Stimulated activated memory B cell treated with anti-CD40 and anti-IgM and Interleukin-4, amounts not matched to agents 10 μg/mL and 1 μg/mL and 100 μg/mL, for 72 hours (primary cell): Measurements from ENCODE around the gene ABCG2.

ENCODE experiments used
- ATAC-seq: fragments of 150-1000 bp; cut with Tn5 transposase; 2 replicates; pipeline ENCODE4 v1.10.0; 2021
- H3K27ac Mint-ChIP-seq: one replicate; pipeline ENCODE4 v1.8.0; 2022; ENCODE audit warnings: mild to moderate bottlenecking, mixed read lengths
- H3K27me3 Mint-ChIP-seq: one replicate; pipeline ENCODE4 v1.8.0; 2022; ENCODE audit warnings: mixed read lengths
- H3K36me3 Mint-ChIP-seq: one replicate; pipeline ENCODE4 v1.8.0; 2022; ENCODE audit warnings: mixed read lengths
- H3K4me1 Mint-ChIP-seq: one replicate; pipeline ENCODE4 v1.8.0; 2022; ENCODE audit warnings: mixed read lengths
- H3K4me3 Mint-ChIP-seq: one replicate; pipeline ENCODE4 v1.8.0; 2022; ENCODE audit warnings: mild to moderate bottlenecking, moderate library complexity, mixed read lengths
- H3K9me3 Mint-ChIP-seq: one replicate; pipeline ENCODE4 v1.8.0; 2022; ENCODE audit warnings: mixed read lengths

ABCG2 gene

DNA sequence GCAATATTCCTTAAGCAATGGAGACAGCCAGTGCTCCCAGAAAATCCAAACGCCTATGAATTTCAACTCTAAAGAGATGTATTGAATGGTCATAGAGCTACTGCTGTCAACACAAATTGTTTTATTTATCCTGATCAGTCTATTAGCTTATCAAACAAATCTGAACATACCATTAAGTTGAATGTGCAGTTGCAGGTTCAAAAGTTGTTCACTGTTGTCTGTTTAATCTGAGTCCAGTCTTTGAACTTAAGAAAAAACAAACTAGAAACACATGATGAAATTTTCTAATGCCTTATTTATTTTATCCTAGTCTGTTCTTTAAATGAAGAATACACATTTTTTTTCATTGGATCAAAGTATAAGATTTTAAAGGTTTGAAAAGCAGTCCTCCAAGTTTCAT lies 77.8 kb downstream of the ABCG2 start:
- no peak for ATAC-seq
- Mint-ChIP-seq H3K27me3 (peaks cover 1% of the 10 kb centered on the region), H3K36me3 (peaks cover 6% of the 10 kb centered on the region), H3K4me1 (no peaks in the 10 kb centered on the region), H3K4me3 (no peak overlapping the region), H3K27ac (no peak overlapping the region), H3K9me3 (no peaks in the 10 kb centered on the region)

DNA sequence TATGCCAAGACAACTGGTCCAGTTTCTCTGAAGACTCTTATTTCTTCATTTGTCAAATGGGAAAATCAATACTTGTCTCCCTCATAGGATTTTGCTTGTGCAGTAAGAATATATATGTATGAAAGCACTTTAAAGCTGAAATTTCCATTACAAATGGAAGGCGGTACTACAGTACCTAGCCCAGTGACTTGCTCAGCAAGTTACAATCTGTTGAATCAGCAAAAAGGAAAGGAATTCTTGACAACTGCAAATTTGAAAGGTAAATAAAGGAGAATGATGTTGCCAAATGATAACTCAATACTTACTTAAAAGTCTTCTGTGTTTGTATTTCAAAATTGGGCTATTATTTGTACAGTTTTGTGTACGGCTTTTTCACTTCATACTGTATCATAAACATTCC lies 79.9 kb downstream of the ABCG2 start:
- no peaks in the 10 kb centered on the region for H3K4me1 Mint-ChIP-seq
- H3K4me3 Mint-ChIP-seq, result no peak overlapping the region
- ATAC-seq, result no peak
- no peak overlapping the region for H3K27ac Mint-ChIP-seq
- H3K36me3 Mint-ChIP-seq, result peaks cover 12% of the 10 kb centered on the region
- no peaks in the 10 kb centered on the region for H3K9me3 Mint-ChIP-seq
- H3K27me3 Mint-ChIP-seq, result no peaks in the 10 kb centered on the region

DNA sequence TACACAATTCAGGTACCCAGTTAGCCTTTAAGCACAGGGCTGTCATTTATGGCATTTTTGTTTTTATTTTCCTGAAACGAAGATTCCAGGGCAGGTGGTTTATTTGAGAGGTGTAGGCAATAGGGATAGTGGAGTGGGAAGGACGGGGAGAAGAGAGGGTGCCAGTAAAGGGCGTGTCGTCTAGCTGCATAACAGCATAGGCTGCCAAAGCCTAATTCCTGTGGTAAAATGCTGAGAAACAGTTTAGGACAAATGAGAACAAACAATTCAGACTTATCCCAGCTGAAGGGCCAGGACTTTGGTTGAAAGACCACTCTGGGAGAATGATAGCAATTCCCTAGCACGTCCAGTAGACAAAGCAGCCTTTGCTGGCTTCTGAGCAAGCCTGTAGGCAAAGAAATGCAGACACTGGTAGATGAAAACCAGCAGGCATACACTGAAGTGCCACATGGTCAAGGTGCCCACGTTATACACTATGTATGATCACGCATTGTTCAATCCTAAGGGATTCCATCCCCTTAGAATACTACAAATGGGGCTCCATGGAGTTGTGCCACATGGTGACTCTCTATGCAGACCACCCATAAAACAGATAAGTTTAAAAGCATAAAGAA lies 80.4 kb downstream of the ABCG2 start:
- no peak overlapping the region for H3K4me3 Mint-ChIP-seq
- no peaks in the 10 kb centered on the region for H3K9me3 Mint-ChIP-seq
- no peak overlapping the region for H3K27ac Mint-ChIP-seq

DNA sequence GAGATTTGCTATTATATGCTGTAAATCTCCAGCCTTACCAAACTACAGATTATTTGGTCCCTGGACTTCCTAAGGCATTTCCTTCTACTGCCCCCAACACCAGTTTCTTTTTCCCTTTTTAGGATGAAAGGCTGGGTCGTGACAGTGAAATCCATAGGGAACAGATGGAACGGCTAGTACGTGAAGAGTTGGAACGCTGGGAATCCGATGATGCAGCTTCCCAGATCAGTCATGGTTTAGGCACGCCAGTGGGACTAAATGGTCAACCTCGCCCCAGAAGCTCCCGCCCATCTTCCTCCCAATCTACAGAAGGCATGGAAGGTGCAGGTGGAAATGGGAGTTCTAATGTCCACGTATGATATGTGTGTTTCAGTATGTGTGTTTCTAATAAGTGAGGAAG lies 83.1 kb downstream of the ABCG2 start:
- Mint-ChIP-seq H3K9me3 (peaks cover 8% of the 10 kb centered on the region), H3K4me3 (no peak overlapping the region), H3K36me3 (peaks cover 38% of the 10 kb centered on the region), H3K27ac (no peak overlapping the region), H3K4me1 (no peaks in the 10 kb centered on the region), H3K27me3 (no peaks in the 10 kb centered on the region)
- no peak for ATAC-seq

More for the DNA sequence above, 80.4 kb downstream of the ABCG2 start:
- Mint-ChIP-seq H3K27me3 (no peaks in the 10 kb centered on the region), H3K36me3 (peaks cover 12% of the 10 kb centered on the region), H3K4me1 (no peaks in the 10 kb centered on the region)
- no peak for ATAC-seq

DNA sequence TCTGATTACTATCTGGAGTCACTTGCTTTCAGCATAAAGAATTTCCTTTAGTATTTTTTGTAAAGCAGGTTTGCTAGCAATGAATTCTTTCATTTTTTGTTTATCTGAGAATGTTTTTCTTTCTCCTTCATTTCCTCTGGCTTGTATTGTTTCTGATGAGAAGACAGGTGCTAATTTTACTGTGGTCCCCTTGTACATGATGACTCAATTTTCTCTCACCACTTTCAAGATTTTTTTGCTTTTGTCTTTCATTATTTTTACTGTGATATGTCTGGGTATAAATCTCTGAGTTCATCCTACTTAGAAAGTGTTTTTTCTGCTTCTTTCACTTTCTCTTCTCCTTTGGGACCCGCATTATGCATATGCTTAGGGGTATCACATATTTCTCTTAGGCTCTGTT lies 88.4 kb downstream of the ABCG2 start:
- Mint-ChIP-seq H3K27ac (no peak overlapping the region), H3K4me1 (no peaks in the 10 kb centered on the region), H3K27me3 (no peaks in the 10 kb centered on the region), H3K36me3 (peaks cover 79% of the 10 kb centered on the region), H3K4me3 (no peak overlapping the region), H3K9me3 (peaks cover 15% of the 10 kb centered on the region)
- no peak for ATAC-seq

DNA sequence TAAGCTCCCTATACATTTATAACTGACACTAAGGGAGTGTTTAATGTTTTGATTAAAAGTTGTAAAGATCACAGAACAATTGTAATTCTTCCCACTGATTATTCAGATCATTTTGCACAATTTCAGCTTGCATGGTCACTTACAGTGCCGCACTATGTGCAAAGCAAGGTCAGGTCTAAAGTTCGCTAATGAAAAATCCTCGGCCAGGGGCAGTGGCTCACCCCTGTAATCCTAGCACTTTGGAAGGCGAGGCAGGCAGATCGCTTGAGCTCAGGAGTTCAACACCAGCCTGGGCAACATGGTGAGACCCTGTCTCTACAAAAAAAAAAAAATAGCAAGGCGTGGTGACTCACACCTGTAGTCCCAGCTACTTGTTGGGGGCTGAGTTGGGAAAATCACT lies 94.0 kb downstream of the ABCG2 start:
- Mint-ChIP-seq H3K36me3 (peaks cover 46% of the 10 kb centered on the region), H3K27me3 (no peaks in the 10 kb centered on the region), H3K9me3 (peaks cover 2% of the 10 kb centered on the region), H3K4me3 (no peak overlapping the region), H3K27ac (no peak overlapping the region), H3K4me1 (no peaks in the 10 kb centered on the region)
- no peak for ATAC-seq

DNA sequence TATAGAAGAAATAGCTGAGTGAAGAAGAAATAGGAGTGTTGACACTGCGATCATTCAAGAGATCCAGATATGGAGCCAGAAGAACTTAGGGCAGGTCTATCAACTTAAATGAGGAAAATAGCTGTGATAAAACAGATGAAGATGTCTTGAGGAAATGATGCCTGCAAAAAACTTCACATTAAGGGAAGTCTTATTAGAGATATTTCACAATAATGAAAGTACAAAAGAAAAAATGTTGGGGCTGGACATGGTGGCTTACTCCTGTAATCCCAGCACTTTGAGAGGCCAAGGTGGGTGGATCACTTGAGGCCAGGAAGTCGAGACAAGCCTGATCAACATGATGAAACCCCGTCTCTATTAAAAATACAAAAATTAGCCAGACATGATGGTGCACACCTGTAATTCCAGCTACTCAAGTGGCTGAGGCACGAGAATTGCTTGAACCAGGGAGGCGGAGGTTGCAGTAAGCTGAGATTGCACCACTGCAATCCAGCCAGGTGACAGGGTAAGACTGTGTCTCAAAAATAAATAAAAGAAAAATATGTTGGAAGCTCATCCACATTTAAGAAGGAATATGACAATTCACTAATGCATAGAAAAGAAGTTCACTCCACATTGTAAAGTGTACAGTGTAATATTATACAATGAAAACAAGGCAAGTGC lies 94.7 kb downstream of the ABCG2 start:
- peaks cover 40% of the 10 kb centered on the region for H3K36me3 Mint-ChIP-seq
- no peak for ATAC-seq
- no peaks in the 10 kb centered on the region for H3K4me1 Mint-ChIP-seq
- H3K9me3 Mint-ChIP-seq, result peaks cover 2% of the 10 kb centered on the region
- no peaks in the 10 kb centered on the region for H3K27me3 Mint-ChIP-seq
- no peak overlapping the region for H3K27ac Mint-ChIP-seq
- no peak overlapping the region for H3K4me3 Mint-ChIP-seq

DNA sequence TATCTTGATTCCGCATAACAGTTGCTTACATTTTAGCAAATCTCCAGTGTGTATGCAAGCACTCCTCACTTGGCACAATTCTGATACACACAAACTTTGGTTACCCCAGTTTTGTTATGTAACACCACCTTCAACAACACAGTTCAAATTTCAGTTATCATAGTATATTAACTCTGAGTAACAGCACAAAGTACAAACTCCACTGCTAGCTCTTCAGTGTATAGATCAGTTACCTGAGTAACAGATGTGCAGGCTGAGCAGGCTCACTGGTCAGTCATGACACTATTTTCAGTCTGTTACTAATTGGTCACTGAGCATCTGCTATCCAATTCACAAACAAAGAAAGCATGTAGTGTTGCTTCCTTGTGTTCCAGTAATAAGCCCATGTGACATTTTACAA lies 95.6 kb downstream of the ABCG2 start:
- peaks cover 30% of the 10 kb centered on the region for H3K36me3 Mint-ChIP-seq
- ATAC-seq, result no peak
- H3K27ac Mint-ChIP-seq, result no peak overlapping the region
- no peaks in the 10 kb centered on the region for H3K9me3 Mint-ChIP-seq
- no peak overlapping the region for H3K4me3 Mint-ChIP-seq
- no peaks in the 10 kb centered on the region for H3K27me3 Mint-ChIP-seq
- no peaks in the 10 kb centered on the region for H3K4me1 Mint-ChIP-seq

DNA sequence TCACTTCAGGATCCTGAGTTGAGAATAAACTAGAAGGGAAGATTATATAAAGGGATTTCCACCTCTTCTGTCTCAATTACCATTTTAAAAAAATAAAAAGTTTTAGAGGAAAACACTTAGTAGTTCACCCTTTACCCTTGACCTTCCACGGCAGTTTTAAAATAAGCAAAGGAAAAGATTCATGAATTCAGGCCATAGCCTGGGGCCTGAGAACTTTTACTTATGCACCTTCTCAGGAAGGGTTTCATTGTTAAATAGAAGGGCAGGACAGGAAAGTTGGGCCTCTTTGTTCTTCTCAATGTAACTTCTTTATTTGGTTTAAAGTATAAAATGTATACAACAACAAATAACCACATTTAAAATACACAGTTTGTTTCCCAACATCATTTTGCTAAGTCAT lies 96.1 kb downstream of the ABCG2 start:
- Mint-ChIP-seq H3K27me3 (no peaks in the 10 kb centered on the region), H3K27ac (no peak overlapping the region), H3K9me3 (no peaks in the 10 kb centered on the region), H3K4me3 (no peak overlapping the region), H3K4me1 (no peaks in the 10 kb centered on the region), H3K36me3 (peaks cover 25% of the 10 kb centered on the region)
- no peak for ATAC-seq

DNA sequence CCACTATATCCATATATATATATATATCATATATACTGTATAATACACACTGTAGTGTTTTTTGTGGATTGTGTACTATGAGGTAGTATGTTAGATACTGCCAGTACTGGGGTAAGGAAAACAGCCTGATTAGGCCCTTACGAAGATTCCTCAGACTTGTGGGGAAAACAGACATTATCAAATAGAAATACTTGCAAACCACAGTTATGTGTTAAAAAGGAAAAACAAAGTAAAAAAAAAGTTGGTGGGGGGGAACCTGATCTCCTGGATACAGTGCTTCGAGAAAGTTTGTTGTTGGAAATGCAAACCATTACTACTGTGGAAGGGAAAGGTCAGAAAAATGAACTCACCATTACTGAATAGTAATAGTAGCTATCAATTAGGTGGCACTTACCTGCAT lies 98.0 kb downstream of the ABCG2 start:
- peaks cover 22% of the 10 kb centered on the region for H3K36me3 Mint-ChIP-seq
- H3K4me3 Mint-ChIP-seq, result no peak overlapping the region
- H3K4me1 Mint-ChIP-seq, result no peaks in the 10 kb centered on the region
- no peaks in the 10 kb centered on the region for H3K27me3 Mint-ChIP-seq
- no peaks in the 10 kb centered on the region for H3K9me3 Mint-ChIP-seq
- ATAC-seq, result no peak
- H3K27ac Mint-ChIP-seq, result no peak overlapping the region

DNA sequence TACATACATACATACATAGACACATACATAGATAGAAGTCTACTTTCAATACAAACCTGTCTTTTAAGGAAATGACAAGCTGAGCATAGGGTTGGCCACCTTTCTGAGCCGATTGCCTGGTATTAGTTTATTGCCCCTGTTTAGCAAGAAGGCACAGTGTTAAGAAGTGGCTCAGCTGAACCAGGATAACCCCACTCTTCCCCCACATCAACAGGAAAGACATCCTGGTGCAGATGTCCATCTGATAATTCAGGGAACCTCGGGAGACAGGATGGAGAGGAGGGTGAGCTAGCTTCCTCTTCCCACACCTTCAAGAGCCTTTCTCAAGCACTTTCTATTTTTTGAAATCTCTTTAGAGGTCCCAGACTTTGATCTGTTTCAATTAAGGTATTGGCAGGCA lies 98.7 kb downstream of the ABCG2 start:
- no peaks in the 10 kb centered on the region for H3K4me1 Mint-ChIP-seq
- no peak overlapping the region for H3K4me3 Mint-ChIP-seq
- no peaks in the 10 kb centered on the region for H3K27me3 Mint-ChIP-seq
- peaks cover 19% of the 10 kb centered on the region for H3K36me3 Mint-ChIP-seq
- no peak for ATAC-seq
- H3K9me3 Mint-ChIP-seq, result no peaks in the 10 kb centered on the region
- H3K27ac Mint-ChIP-seq, result no peak overlapping the region

DNA sequence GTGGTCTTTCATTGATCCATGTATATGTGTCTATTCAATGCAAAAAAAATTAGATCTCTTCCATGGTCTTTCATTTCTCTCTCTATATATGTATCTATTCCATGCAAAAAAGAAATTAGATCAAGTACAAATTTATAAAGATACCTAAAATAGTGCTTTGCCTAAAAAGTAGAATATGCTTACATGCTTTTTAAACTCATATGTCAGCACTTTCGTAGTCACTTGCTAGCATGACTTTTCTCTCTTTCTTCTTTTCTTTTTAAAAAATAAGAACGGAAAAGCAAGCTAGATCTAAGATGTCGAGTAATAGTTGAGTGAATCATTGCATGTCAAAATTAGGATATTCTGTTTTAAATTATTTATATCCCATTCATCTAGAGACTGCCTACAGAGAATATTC lies 100.1 kb downstream of the ABCG2 start:
- Mint-ChIP-seq H3K4me1 (no peaks in the 10 kb centered on the region), H3K4me3 (no peak overlapping the region), H3K27me3 (no peaks in the 10 kb centered on the region), H3K27ac (no peak overlapping the region), H3K9me3 (no peaks in the 10 kb centered on the region), H3K36me3 (peaks cover 15% of the 10 kb centered on the region)
- no peak for ATAC-seq

DNA sequence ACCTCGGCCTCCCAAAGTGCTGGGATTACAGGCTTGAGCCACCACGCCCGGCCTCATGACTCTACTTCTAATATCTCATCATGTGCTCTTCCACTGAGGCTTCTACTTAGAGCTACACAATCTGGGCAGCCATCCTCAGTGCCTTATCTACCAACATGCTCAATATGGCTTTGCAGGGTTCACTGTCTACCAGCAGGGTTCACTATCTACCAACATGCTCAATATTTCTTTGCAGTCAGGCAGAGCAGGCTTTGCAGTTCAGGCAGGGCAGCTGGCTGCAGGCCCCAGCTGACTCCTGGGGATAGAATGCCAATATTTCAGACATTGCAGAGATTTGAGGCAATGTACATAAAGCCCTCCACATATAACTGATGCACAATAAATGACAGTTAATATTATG lies 103.5 kb downstream of the ABCG2 start:
- H3K36me3 Mint-ChIP-seq, result peaks cover 12% of the 10 kb centered on the region
- no peak for ATAC-seq

DNA sequence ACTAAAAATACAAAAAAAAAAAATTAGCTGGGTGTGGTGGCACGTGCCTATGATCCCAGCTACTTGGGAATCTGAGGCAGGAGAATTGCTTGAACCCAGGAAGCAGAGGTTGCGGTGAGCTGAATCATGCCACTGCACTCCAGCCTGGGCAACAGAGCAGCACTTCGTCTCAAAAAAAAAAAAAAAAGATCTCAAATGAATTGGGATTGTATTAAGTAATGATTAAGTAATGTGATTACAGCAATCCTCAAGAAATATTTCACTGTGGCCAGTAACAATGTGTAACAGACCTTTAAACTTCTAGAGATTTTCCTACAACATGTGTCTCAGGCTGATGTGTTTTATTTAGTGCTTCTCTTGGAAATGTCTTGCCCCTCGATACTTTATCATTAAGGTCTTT lies 104.2 kb downstream of the ABCG2 start:
- no peaks in the 10 kb centered on the region for H3K4me1 Mint-ChIP-seq
- peaks cover 12% of the 10 kb centered on the region for H3K36me3 Mint-ChIP-seq
- ATAC-seq, result no peak
- no peak overlapping the region for H3K4me3 Mint-ChIP-seq
- no peaks in the 10 kb centered on the region for H3K27me3 Mint-ChIP-seq
- H3K9me3 Mint-ChIP-seq, result no peaks in the 10 kb centered on the region
- no peak overlapping the region for H3K27ac Mint-ChIP-seq

More for the DNA sequence above, 103.5 kb downstream of the ABCG2 start:
- Mint-ChIP-seq H3K9me3 (no peaks in the 10 kb centered on the region), H3K27ac (no peak overlapping the region), H3K4me1 (no peaks in the 10 kb centered on the region), H3K27me3 (no peaks in the 10 kb centered on the region), H3K4me3 (no peak overlapping the region)

DNA sequence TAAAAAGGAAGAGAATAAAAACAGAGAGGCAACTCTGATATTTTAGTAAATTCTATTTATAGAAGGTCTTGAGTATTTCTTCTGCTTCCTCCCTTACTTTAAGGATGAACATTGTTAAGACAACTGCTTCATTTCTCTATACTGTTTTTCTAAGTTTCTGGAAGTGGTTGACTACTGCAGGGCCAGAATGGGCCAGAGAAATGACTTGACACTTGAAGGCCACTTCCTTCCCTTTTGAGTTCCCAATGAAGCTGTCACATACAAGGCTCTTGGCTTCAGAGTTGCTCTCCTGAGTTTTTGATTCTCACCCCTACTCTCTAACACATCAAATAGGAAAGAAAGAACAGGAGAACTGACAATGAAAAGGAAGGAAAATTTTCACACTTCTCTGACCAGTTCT lies 113.4 kb downstream of the ABCG2 start:
- Mint-ChIP-seq H3K36me3 (peaks cover 5% of the 10 kb centered on the region), H3K27ac (no peak overlapping the region), H3K4me1 (no peaks in the 10 kb centered on the region), H3K4me3 (no peak overlapping the region), H3K27me3 (no peaks in the 10 kb centered on the region), H3K9me3 (no peaks in the 10 kb centered on the region)
- ATAC-seq, result no peak

DNA sequence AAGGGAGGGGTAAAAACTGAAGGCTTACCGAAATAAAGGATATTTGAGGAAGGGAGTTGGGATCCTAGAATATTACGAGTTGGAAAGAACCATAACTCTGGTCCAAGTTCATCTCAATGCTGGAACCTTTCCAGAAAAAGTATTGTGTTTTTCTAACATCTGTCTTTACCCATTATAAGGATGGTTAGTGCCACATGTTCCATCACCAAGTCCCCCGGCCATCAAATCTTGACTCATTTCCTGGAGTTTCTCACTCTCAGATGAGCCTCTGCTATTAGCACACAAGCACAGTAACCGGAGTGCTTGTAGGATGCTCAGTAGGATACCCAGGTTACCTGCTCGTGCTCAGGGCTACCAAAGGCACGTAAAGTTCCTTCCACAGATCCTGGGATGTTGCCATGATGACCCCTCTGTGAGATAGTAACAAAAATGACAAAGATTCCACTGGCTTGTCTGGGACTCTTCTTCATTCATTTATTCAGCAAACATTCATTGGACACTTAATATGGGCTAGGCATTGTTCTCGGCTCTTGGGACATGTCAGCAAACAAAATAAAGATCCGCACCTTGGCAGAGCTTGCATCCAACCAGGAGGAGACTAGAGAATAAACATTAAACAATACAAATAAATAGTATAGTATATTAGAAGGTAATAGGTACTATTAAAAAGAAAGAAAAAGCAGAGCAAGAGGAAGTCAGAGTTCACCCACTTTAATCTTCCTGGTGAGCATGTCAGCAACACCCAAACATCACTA lies 114.7 kb downstream of the ABCG2 start:
- H3K4me1 Mint-ChIP-seq, result no peaks in the 10 kb centered on the region
- no peak for ATAC-seq

More for the DNA sequence above, 114.7 kb downstream of the ABCG2 start:
- Mint-ChIP-seq H3K36me3 (peaks cover 5% of the 10 kb centered on the region), H3K9me3 (no peaks in the 10 kb centered on the region), H3K4me3 (no peak overlapping the region), H3K27me3 (no peaks in the 10 kb centered on the region), H3K27ac (no peak overlapping the region)
